Vagina (tissue), 2 donors: ENCODE data around the gene CDK19.

Experiments
- POLR2A ChIP-seq, 2 donors: fragments of 450-650 bp; IDR thresholded peaks; one replicate each; pipeline ENCODE4 v1.6.1; 2017; ENCODE audit warnings: antibody characterized with exemption in 2 of 2, mild to moderate bottlenecking in 2 of 2, moderate library complexity in 2 of 2
- POLR2AphosphoS5 ChIP-seq, 2 donors: sonication (generic); formaldehyde crosslinking; IDR thresholded peaks; one replicate each; pipeline ENCODE4 v1.9.0; 2017; ENCODE audit warnings: antibody characterized with exemption in 2 of 2, mild to moderate bottlenecking in 2 of 2, low read depth in 1 of 2; ENCODE audit not compliant: insufficient read depth in 1 of 2
- TF ChIP-seq, protein P1 (sequence below), 3 experiments: fragments of 450-650 bp in 2 of 3; fragments of 200-600 bp in 1 of 3; sonication (generic) in 1 of 3; IDR thresholded peaks; one replicate each; pipeline ENCODE4 v1.5.1; 2017 to 2019; ENCODE audit warnings: antibody characterized with exemption in 3 of 3, mild to moderate bottlenecking in 2 of 3, moderate library complexity in 2 of 3

DNA sequence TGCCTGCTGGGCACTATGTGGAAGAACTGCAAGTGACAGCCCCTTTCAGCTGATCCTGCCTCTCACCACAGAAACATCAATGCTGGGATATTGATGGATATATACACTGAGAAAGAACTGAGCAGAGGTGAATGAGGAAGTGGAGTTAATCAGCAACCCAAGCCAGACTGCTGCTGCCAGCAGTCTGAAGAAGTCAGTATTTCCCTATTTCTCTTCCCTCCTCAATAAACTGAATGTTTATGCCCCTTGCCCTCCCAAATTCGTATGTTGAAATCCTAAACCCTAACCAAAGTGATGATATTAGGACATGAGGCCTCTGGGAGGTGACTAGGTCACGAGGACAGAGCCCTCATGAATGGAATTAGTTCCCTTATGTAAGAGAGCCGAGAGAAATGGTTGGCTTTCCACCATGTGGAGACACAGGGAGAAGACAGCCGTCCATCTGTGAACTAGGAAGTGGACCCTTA is 76.3 kb downstream of the CDK19 start:
- TF ChIP-seq, protein P1, sequence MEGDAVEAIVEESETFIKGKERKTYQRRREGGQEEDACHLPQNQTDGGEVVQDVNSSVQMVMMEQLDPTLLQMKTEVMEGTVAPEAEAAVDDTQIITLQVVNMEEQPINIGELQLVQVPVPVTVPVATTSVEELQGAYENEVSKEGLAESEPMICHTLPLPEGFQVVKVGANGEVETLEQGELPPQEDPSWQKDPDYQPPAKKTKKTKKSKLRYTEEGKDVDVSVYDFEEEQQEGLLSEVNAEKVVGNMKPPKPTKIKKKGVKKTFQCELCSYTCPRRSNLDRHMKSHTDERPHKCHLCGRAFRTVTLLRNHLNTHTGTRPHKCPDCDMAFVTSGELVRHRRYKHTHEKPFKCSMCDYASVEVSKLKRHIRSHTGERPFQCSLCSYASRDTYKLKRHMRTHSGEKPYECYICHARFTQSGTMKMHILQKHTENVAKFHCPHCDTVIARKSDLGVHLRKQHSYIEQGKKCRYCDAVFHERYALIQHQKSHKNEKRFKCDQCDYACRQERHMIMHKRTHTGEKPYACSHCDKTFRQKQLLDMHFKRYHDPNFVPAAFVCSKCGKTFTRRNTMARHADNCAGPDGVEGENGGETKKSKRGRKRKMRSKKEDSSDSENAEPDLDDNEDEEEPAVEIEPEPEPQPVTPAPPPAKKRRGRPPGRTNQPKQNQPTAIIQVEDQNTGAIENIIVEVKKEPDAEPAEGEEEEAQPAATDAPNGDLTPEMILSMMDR (IDR thresholded peaks at IDR 0.05): no peak
- no peak for TF ChIP-seq POLR2A (IDR thresholded peaks at IDR 0.05)
- TF ChIP-seq POLR2AphosphoS5 (IDR thresholded peaks at IDR 0.05; ENCODE audit: insufficient read depth in 1 of 2, low read depth in 1 of 2): no peak
